HEK293T (cell line): ENCODE data around the gene CXXC4.

ENCODE experiments used
- CTCF ChIA-PET: fragments of 350-600 bp; formaldehyde crosslinking; extraction: SDS; loops from one replicate; lab custom pipeline; 2021; ENCODE audit warnings: antibody characterized with exemption, inconsistent platforms; lab: Yijun Ruan, JAX
- POLR2A ChIA-PET: fragments of 350-600 bp; formaldehyde crosslinking; extraction: SDS; loops from one replicate; lab custom pipeline; 2020; ENCODE audit warnings: antibody characterized with exemption, inconsistent platforms; lab: Yijun Ruan, JAX
- DNase-seq: peaks from one replicate; pipeline ENCODE4 v3.0.0; 2012; ENCODE audit warnings: mixed read lengths; ENCODE audit errors: extremely low spot score
- ARNT ChIP-seq: fragments of 450-650 bp; IDR thresholded peaks from 2 replicates; pipeline ENCODE4 v1.6.1; 2017; ENCODE audit warnings: mild to moderate bottlenecking
- BHLHE40 ChIP-seq: fragments of 450-650 bp; IDR thresholded peaks from 2 replicates; pipeline ENCODE4 v1.6.1; 2016; ENCODE audit warnings: mild to moderate bottlenecking, moderate library complexity, borderline replicate concordance
- CTBP1 ChIP-seq: fragments of 450-650 bp; IDR thresholded peaks from 2 replicates; pipeline ENCODE4 v1.6.1; 2016; ENCODE audit warnings: borderline replicate concordance
- ELF4 ChIP-seq: fragments of 450-650 bp; IDR thresholded peaks from 2 replicates; pipeline ENCODE4 v1.6.1; 2017; ENCODE audit warnings: antibody characterized with exemption
- FOXA1 ChIP-seq: fragments of 450-650 bp; IDR thresholded peaks from 2 replicates; pipeline ENCODE4 v1.6.1; 2016; ENCODE audit warnings: mild to moderate bottlenecking
- FOXK2 ChIP-seq: fragments of 450-650 bp; IDR thresholded peaks from 2 replicates; pipeline ENCODE4 v1.6.1; 2016; ENCODE audit warnings: mild to moderate bottlenecking
- FOXM1 ChIP-seq: fragments of 450-650 bp; IDR thresholded peaks from 2 replicates; pipeline ENCODE4 v1.6.1; 2017; ENCODE audit warnings: mild to moderate bottlenecking, borderline replicate concordance
- HDGF ChIP-seq: fragments of 450-650 bp; IDR thresholded peaks from 2 replicates; pipeline ENCODE4 v1.6.1; 2017; ENCODE audit warnings: antibody characterized with exemption, borderline replicate concordance
- L3MBTL2 ChIP-seq: fragments of 450-650 bp; conservative IDR thresholded peaks from 2 replicates; pipeline ENCODE4 v1.6.1; 2016; ENCODE audit warnings: mild to moderate bottlenecking
- LEF1 ChIP-seq: fragments of 450-650 bp; IDR thresholded peaks from 2 replicates; pipeline ENCODE4 v1.6.1; 2017; ENCODE audit warnings: mild to moderate bottlenecking, borderline replicate concordance
- NFRKB ChIP-seq: fragments of 450-650 bp; IDR thresholded peaks from 2 replicates; pipeline ENCODE4 v1.6.1; 2016; ENCODE audit warnings: mild to moderate bottlenecking, moderate library complexity
- PKNOX1 ChIP-seq: fragments of 450-650 bp; IDR thresholded peaks from 2 replicates; pipeline ENCODE4 v1.6.1; 2016
- SP1 ChIP-seq: fragments of 450-650 bp; IDR thresholded peaks from 2 replicates; pipeline ENCODE4 v1.6.1; 2017
- SUZ12 ChIP-seq: fragments of 450-650 bp; IDR thresholded peaks from 2 replicates; pipeline ENCODE4 v1.6.1; 2016; ENCODE audit warnings: mild to moderate bottlenecking
- TARDBP ChIP-seq: fragments of 450-650 bp; IDR thresholded peaks from 2 replicates; pipeline ENCODE4 v1.6.1; 2016
- ZNF384 ChIP-seq: fragments of 450-650 bp; IDR thresholded peaks from 2 replicates; pipeline ENCODE4 v1.6.1; 2016

The CXXC4 gene

GRCh38 chr4:104465201-104465600 is 29.5 kb downstream of the CXXC4 start:
- ChIA-PET CTCF (no interaction called here), POLR2A (no interaction called here)
- TF ChIP-seq SP1: no peak
- no peak for TF ChIP-seq FOXK2
- TF ChIP-seq TARDBP: no peak
- TF ChIP-seq CTBP1: no peak
- TF ChIP-seq FOXA1: no peak
- no peak for TF ChIP-seq BHLHE40
- no peak for TF ChIP-seq ELF4
- no peak for TF ChIP-seq PKNOX1
- TF ChIP-seq FOXM1: no peak
- TF ChIP-seq ARNT: no peak
- no peak for TF ChIP-seq HDGF
- TF ChIP-seq L3MBTL2: no peak
- no peak for TF ChIP-seq LEF1
- TF ChIP-seq NFRKB: no peak
- no peak for DNase-seq

- TF ChIP-seq TARDBP (no peak), ARNT (no peak), BHLHE40 (no peak), FOXK2 (no peak), LEF1 (no peak), SUZ12 (no peak), L3MBTL2 (no peak), CTBP1 (no peak)
- POLR2A ChIA-PET: no interaction called here
- no peak for DNase-seq
- CTCF ChIA-PET: no interaction called here
These were observed 32.1 kb downstream of the CXXC4 start for GRCh38 chr4:104462641-104463040.

- no peak for DNase-seq
- POLR2A ChIA-PET: no interaction called here
- TF ChIP-seq PKNOX1 (no peak), SP1 (no peak), NFRKB (no peak), LEF1 (no peak), FOXM1 (no peak), ELF4 (no peak), CTBP1 (no peak), ZNF384 (no peak), BHLHE40 (no peak), HDGF (no peak), L3MBTL2 (no peak), FOXA1 (no peak), FOXK2 (no peak), SUZ12 (no peak), TARDBP (no peak)
- CTCF ChIA-PET: no interaction called here
These were observed 37.2 kb downstream of the CXXC4 start for GRCh38 chr4:104457308-104457981.

- peak; percentile 6 for DNase-seq
- no peak for TF ChIP-seq NFRKB
- no peak for TF ChIP-seq LEF1
- TF ChIP-seq ZNF384: no peak
- TF ChIP-seq TARDBP: no peak
- no peak for TF ChIP-seq FOXM1
- no peak for TF ChIP-seq L3MBTL2
- no peak for TF ChIP-seq CTBP1
- ChIA-PET CTCF (interaction anchor here (0.8 kb wide), 1 partner anchor 131 kb away, joined by 3 read pairs; no protein-coding TSS in a partner anchor), POLR2A (no interaction called here)
These were observed 43.1 kb downstream of the CXXC4 start for GRCh38 chr4:104451573-104451972.

- DNase-seq: no peak
- TF ChIP-seq LEF1 (no peak), FOXA1 (no peak), NFRKB (no peak), FOXM1 (no peak), ARNT (no peak), BHLHE40 (no peak), ELF4 (no peak), ZNF384 (no peak), TARDBP (no peak)
- ChIA-PET POLR2A (no interaction called here), CTCF (no interaction called here)
These were observed 45.2 kb downstream of the CXXC4 start for GRCh38 chr4:104449537-104449936.

GRCh38 chr4:104447294-104447693 is 47.4 kb downstream of the CXXC4 start:
- TF ChIP-seq PKNOX1: no peak
- TF ChIP-seq FOXA1: no peak
- TF ChIP-seq CTBP1: no peak
- TF ChIP-seq LEF1: no peak
- TF ChIP-seq ZNF384: no peak
- no peak for TF ChIP-seq ELF4
- TF ChIP-seq ARNT: no peak
- no peak for TF ChIP-seq SUZ12
- DNase-seq: no peak
- CTCF ChIA-PET: no interaction called here
- POLR2A ChIA-PET: no interaction called here
